Hepatocyte (in vitro differentiated cells): ENCODE results near the gene CPB2.

Experiments
- CTCF ChIP-seq: fragments of 200-600 bp; sonication (generic); IDR thresholded peaks from 2 replicates; pipeline ENCODE4 v1.5.1; 2016; ENCODE audit warnings: antibody characterized with exemption, mild to moderate bottlenecking; ENCODE audit not compliant: poor library complexity
- EZH2 ChIP-seq: fragments of 200-600 bp; sonication (generic); IDR thresholded peaks from 2 replicates; pipeline ENCODE4 v1.6.1; 2016; ENCODE audit warnings: antibody characterized with exemption, mild to moderate bottlenecking, borderline replicate concordance
- EZH2phosphoT487 ChIP-seq: fragments of 200-600 bp; sonication (generic); IDR thresholded peaks from one replicate; pipeline ENCODE4 v1.6.1; 2018; ENCODE audit warnings: antibody characterized with exemption, mild to moderate bottlenecking, low read depth, moderate library complexity; ENCODE audit not compliant: unreplicated experiment, severe bottlenecking

GRCh38 chr13:46016216-46016615 lies 88.6 kb downstream of the CPB2 start:
- TF ChIP-seq CTCF (no peak), EZH2phosphoT487 (no peak), EZH2 (no peak)
